OCI-LY3 (cell line): ENCODE data around the gene TNFRSF1B.

Experiments used
- EZH2phosphoT487 ChIP-seq: fragments of 200-600 bp; shearing (Covaris generic); IDR thresholded peaks from 2 replicates; pipeline ENCODE4 v1.6.1; 2018; ENCODE audit warnings: antibody characterized with exemption, mixed run types, low read depth
- TF ChIP-seq, protein P1 (sequence below): fragments of 200-600, 300-600 bp; sonication (generic); IDR thresholded peaks from 2 replicates; pipeline ENCODE4 v1.5.1; 2014; ENCODE audit warnings: antibody characterized with exemption, low read length, low read depth

GRCh38 chr1:12121212-12122003, 45.4 kb upstream of the TNFRSF1B start:
- TF ChIP-seq, protein P1, sequence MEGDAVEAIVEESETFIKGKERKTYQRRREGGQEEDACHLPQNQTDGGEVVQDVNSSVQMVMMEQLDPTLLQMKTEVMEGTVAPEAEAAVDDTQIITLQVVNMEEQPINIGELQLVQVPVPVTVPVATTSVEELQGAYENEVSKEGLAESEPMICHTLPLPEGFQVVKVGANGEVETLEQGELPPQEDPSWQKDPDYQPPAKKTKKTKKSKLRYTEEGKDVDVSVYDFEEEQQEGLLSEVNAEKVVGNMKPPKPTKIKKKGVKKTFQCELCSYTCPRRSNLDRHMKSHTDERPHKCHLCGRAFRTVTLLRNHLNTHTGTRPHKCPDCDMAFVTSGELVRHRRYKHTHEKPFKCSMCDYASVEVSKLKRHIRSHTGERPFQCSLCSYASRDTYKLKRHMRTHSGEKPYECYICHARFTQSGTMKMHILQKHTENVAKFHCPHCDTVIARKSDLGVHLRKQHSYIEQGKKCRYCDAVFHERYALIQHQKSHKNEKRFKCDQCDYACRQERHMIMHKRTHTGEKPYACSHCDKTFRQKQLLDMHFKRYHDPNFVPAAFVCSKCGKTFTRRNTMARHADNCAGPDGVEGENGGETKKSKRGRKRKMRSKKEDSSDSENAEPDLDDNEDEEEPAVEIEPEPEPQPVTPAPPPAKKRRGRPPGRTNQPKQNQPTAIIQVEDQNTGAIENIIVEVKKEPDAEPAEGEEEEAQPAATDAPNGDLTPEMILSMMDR = no peak
- no peak for TF ChIP-seq EZH2phosphoT487
